ENCODE results near the gene PDCD6IP. TPM values are rescaled to one million over a fixed set of nuclear protein-coding genes. Genes with fewer than 3 reads are reported as not detected.

Gene PDCD6IP
- total RNA-seq, 1 donor from 2014 or later: 203 TPM

DNA sequence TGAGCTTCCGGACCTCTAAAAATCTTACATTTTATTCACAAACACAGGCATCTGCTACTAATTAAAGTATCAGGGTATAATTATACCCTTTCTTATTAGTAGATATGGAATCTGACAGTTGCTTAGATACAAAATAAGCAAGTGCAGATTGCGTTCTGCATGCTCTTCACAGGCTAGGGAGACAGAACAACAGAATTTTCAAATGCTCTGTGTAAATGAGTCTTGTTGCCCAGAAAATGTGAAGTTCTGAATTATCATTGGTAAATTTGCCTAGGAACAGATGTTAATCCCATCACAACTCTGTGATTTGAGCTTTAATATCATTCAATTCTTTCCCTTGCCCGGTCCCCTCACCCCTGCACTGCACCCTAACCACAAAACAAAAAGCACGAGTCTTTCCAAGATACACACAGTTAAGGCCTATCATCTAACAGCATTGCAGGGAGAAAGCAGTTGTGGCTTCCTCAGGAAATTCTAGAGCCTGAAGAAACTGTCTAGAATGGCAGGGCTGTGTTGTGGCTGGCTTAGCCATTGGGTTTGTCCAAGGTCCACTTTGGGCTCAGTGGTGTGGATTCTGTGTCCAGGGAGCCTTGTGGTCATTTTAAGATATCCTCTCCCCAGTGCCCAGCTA lies 119.8 kb downstream of the PDCD6IP start:
- Histone ChIP-seq H3K36me3 (ENCODE audit: insufficient read depth, low read length) (no peaks in the 10 kb centered on the region), H3K9ac (ENCODE audit: low read length) (no peak overlapping the region), H3K4me1 (ENCODE audit: insufficient read depth, low read length) (no peaks in the 10 kb centered on the region), H3K79me2 (ENCODE audit: insufficient read depth, low read length) (no peaks in the 10 kb centered on the region), H4K20me1 (ENCODE audit: insufficient read depth, low read length) (no peaks in the 10 kb centered on the region), H2AFZ (ENCODE audit: low read depth, low read length) (no peak overlapping the region), H3K27me3 (ENCODE audit: insufficient read depth, low read length) (no peaks in the 10 kb centered on the region), H3K4me3 (ENCODE audit: insufficient read depth, low read depth, low read length) (no peak overlapping the region), H3K27ac (ENCODE audit: low read depth, low read length) (no peak overlapping the region), H3K4me2 (ENCODE audit: low read length) (no peak overlapping the region), H3K9me3 (ENCODE audit: insufficient read depth, low read depth, low read length) (no peaks in the 10 kb centered on the region)
- H3K4me3 Mint-ChIP-seq (ENCODE audit: unreplicated experiment): no peak overlapping the region
- FAIRE-seq (no peak), DNase-seq (ENCODE audit: low read depth) (peak; percentile 22)
- H3K4me1 Mint-ChIP-seq (ENCODE audit: low read depth, unreplicated experiment): peaks cover 8% of the 10 kb centered on the region
- no peaks in the 10 kb centered on the region for H3K36me3 Mint-ChIP-seq (ENCODE audit: low read depth, unreplicated experiment)
- peaks cover 8% of the 10 kb centered on the region for H3K27me3 Mint-ChIP-seq (ENCODE audit: low read depth, unreplicated experiment)
- H3K9me3 Mint-ChIP-seq (ENCODE audit: unreplicated experiment): no peaks in the 10 kb centered on the region
- no peak for TF ChIP-seq CTCF (IDR thresholded peaks at IDR 0.05; ENCODE audit: insufficient read depth, low read depth, low read length)
- no peak for TF ChIP-seq EZH2 (IDR thresholded peaks at IDR 0.05; ENCODE audit: insufficient read depth, low read length)
- no peak overlapping the region for H3K27ac Mint-ChIP-seq (ENCODE audit: unreplicated experiment)

Other genes with a start within 250 kb of the PDCD6IP start
- 56.3 and 65.0 TPM in 2 replicates for gene CLASP2, start 80.4 kb upstream of the PDCD6IP start, total RNA-seq

Data from astrocyte (in vitro differentiated cells and primary cell).